T-helper 22 cell (primary cell): Measurements from ENCODE around the gene UBE2Z.
"Not testable (repeated sequence)": the region's sequence is repeated elsewhere in the genome, so short reads cannot be mapped to it uniquely, and the experiment has no call there.

ENCODE experiments used
- DNase-seq: peaks from one replicate; pipeline ENCODE4 v3.0.0-alpha.2; 2020; ENCODE audit warnings: low read depth

The UBE2Z gene

DNA sequence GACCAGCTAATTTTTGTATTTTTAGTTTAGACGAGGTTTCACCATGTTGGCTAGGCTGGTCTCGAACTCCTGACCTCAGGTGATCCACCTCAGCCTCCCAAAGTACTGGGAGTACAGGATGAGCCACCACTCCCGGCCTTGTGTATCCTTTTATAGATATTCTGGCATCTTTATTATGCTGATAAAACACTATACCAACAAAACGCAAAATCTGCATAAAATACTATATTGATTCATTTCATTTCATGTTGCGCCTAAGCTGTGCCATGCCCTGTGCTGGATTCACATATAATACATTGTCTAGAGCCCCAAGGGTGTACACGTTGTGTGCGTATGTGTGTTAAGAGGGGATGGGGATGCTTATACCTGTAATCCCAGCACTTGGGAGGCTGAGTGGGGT lies 3.8 kb upstream of the UBE2Z start:
- DNase-seq: no peak

DNA sequence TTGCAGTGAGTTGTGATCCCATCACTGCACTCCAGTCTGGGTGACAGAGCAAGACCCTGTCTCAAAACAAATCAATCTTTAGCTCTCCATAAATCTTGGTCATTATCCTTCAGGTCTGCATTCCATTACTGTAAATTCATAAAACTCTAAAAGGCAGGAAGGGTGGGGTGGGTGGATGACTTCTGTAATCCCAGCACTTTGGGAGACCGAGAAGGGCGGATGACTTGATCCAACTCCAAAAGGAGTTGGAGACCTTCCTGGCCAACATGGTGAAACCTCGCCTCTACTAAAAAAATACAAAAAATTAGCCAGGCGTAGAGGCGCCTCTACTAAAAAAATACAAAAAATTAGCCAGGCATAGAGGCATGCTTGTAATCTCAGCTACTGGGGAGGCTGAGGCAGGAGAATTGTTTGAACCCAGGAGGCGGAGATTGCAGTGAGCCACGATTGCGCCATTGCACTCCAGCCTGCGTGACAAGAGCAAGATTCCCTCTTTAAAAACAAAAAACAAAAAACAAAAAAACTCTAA lies 2.2 kb upstream of the UBE2Z start:
- no peak for DNase-seq

- no peak for DNase-seq
Measured at GRCh38 chr17:48907713-48908046, 527 bp upstream of the UBE2Z start.

DNA sequence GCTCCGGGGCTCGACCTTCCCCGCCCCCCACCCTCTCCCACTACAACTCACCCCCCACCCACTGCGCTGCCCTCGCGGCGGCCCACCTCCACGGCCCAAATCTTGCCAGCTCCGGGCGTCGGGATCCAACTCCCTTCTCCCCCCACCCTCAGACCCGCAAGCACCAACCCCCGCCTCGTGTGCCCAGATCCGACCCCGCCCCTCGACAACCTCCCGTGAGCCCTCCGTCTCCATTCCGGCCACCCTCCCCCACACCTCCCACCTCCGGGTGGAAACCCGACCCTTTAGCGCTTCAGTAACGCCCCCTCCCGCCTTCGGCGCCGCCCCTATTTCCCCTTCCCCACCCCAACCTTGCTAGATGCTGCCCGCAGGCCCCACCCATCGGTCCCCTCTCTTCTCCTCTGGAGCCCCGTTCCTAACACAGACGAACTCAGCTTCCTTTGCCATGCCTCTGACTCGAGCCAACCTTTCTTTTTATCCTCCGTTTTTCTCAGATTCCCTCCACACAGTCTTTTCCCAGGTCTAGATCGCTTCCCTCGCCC lies 717 bp downstream of the UBE2Z start:
- DNase-seq: peak; percentile 82

DNA sequence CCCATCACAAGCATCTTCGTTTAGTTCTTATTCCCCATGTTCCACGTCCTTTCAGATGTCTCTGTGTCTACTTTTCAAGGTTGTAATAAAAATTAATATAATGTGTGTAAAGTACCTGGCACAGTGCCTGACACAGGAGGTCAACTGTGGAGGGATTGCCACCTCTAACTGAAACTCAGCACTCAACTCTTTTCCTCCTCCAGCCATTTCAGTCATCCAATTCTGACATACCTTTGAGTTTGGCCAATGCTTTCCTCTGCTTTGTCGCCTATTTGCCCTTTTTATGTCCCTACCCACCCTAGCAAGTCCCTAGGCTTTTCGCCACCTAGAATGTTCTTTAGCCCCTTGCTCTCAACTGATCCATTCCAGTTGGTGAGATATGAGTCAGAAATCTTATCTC lies 1.6 kb downstream of the UBE2Z start:
- no peak for DNase-seq

- DNase-seq: no peak
Measured at GRCh38 chr17:48910370-48910769, 2.2 kb downstream of the UBE2Z start.

GRCh38 chr17:48912476-48912875 lies 4.3 kb downstream of the UBE2Z start:
- DNase-seq: no peak

GRCh38 chr17:48915459-48916282 lies 7.5 kb downstream of the UBE2Z start:
- peak; percentile 22 for DNase-seq

GRCh38 chr17:48925251-48925990 lies 17.2 kb downstream of the UBE2Z start:
- no peak for DNase-seq

- no peak for DNase-seq
Measured at GRCh38 chr17:48925991-48926342, 17.8 kb downstream of the UBE2Z start.

DNA sequence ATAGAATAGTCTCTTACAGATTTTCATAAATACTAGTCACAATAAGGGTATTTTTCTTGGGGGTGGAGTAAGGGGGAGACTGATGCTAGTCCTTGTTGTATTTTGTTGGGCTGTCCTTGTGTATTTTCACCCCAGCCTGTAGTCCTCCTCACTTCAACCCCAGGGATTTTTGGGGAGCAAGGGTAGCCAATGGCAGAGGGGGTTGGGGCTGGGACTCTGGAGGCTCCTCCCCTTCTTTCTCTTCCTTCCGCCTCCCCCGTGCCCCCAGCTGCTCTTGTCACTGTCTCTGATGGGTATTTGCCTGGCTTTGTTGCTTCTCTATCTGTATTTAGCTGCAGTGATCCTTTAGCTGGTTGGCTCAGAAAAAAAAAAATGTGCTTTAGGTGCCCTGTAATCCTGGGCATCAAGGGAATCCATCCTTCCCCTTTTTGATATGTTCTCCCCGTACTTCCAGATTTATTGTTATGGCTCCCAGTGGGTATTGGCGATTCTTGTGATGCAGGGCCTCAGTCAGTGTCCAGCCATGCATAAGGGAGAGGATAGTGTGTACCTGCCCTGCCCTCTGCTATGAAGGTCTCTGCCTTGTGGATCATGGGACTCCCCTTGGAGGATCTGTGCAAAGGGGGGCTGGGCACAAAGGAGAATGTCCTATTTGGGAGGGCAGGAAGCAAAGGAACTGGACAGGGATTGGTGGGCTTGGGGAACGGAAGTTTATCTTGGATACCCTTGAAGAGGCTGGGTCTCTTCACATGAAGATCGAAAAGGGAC lies 20.0 kb downstream of the UBE2Z start:
- DNase-seq: no peak

GRCh38 chr17:48928876-48929811 lies 20.9 kb downstream of the UBE2Z start:
- DNase-seq: no peak

- DNase-seq: no peak
Measured at GRCh38 chr17:48929812-48930165, 21.6 kb downstream of the UBE2Z start.

DNA sequence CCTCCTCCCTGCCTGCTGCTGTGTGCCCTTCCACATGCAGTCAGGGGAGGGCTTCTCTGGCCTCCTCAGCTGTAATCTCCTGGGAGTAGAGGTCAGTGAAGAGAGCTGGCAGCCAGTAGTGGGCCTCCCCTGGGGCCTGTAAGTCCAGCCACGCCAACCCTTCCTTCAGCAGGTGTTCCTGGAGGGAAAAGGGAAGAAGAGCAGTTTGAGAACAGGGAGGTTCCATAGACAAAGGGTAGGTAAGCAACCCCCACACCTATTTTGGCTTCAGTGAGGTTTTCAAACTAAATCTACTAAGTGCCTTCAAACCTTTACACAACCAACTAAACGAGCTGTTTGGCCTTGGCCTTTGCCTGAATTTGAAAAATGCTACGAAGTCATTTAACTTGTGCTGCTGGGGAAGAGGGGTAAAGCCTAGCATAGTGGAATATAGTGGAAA lies 22.2 kb downstream of the UBE2Z start:
- no peak for DNase-seq

DNA sequence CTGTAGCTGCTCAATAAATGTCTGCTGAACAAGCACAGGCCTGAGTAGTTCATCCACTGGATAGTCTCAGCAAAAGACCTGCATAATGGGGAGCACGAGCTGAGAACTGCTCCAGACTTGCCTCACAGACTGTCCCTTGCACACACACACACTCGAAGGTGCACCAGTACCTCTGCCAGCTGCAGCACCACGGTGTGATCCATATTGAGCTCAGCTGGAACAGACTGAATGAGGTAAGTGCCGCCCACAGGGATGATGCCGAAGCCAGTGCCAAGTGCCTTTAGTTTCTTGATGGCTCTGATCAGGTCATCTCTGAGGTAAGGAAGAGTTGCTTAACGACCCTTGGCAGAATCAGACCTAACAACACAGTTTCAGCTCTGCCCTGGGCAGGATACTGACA lies 24.8 kb downstream of the UBE2Z start:
- DNase-seq: no peak

GRCh38 chr17:48944515-48945260 lies 36.5 kb downstream of the UBE2Z start, which contains the start of gene SNF8:
SNF8 (minus strand) TSS chr17:48944842; CDS start chr17:48944734, 108 bp downstream.
- peak; percentile 83 for DNase-seq

GRCh38 chr17:48945261-48945651 lies 37.0 kb downstream of the UBE2Z start:
- DNase-seq: not testable (repeated sequence)

DNA sequence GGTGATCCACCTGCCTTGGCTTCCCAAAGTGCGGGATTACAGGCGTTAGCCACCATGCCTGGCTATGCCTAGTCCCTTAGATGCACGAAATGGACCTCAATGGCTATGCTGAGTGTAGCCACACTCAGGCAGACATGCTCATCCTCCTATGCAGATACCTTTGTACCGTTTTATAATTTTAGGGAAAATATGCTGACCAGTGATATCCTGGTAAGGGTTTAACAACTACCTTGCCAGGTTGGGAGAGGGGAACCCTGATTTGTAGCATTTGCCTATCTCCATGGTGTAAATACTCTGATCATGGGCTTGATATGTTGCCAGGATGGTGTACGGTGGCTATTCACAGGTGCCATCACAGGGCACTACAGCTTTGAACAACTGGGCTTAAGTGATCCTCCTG lies 43.4 kb downstream of the UBE2Z start:
- DNase-seq: no peak

DNA sequence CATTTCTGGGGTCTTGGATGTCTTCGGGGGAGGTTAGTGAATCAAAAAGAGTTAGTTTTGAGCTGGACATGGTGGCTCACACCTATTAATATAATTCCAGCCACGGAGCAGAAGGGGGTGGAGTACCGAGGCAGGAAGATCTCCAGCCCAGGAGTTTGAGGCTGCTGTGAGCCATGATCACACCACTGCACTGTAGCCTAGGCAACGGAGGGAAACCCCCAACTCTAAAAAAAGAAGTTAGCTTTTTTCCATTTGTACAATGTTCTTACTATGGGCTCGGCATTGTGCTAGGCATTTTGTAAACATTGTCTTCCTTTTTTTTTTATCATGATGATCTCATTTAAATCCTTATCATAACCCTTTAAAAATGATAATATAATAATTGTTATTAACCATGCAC lies 44.7 kb downstream of the UBE2Z start:
- DNase-seq: no peak

DNA sequence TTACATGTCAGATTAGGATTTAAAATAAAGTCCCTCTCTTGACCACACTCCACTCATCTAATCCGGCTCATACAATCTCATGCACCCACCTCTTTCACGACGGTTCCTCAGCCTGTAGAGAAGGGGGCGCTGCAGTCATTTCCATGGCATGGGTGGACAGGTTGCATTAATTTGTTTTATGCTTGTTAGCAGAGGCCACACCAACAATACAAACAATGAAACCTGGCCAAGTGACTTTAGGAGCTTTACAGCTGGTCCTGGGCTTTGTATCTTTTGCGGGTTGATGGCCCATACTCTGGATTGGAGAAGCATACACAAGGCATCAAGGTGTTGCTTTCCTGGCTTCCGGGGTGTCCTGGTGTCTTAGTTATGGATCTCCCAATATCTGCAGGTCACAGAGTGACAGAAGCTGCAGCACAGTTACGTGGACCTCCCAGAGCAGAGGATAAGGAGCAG lies 46.1 kb downstream of the UBE2Z start:
- DNase-seq: no peak
